HCT116 (cell line): Measurements from ENCODE around the gene NDUFB3.
"Not testable (repeated sequence)": the region's sequence is repeated elsewhere in the genome, so short reads cannot be mapped to it uniquely, and the experiment has no call there.

Experiments used
- CBX3 ChIP-seq: IDR thresholded peaks from 2 replicates; pipeline ENCODE4 v1.6.1; 2012; ENCODE audit warnings: low read depth
- EGR1 ChIP-seq: IDR thresholded peaks from 2 replicates; pipeline ENCODE4 v1.6.1; 2012; ENCODE audit warnings: low read depth
- EZH2 ChIP-seq: fragments of 200-600 bp; sonication (generic); IDR thresholded peaks from 2 replicates; pipeline ENCODE4 v1.6.1; 2017; ENCODE audit warnings: antibody characterized with exemption, mixed run types
- EZH2phosphoT487 ChIP-seq: fragments of 200-600 bp; IDR thresholded peaks from 2 replicates; pipeline ENCODE4 v1.6.1; 2018; ENCODE audit warnings: antibody characterized with exemption, borderline replicate concordance
- POLR2A ChIP-seq: IDR thresholded peaks from 2 replicates; pipeline ENCODE4 v1.7.0; 2011; ENCODE audit warnings: borderline replicate concordance; ENCODE audit not compliant: insufficient read depth, insufficient read length; ENCODE audit errors: extremely low read depth
- POLR2AphosphoS5 ChIP-seq: IDR thresholded peaks from 2 replicates; pipeline ENCODE4 v1.6.1; 2011; ENCODE audit warnings: mild to moderate bottlenecking, low read depth, low read length, moderate library complexity
- TF ChIP-seq, protein P1 (sequence below), 3 experiments: fragments of 200-600 bp in 1 of 3; sonication (generic) in 1 of 3; IDR thresholded peaks in 2 of 3; conservative IDR thresholded peaks in 1 of 3; 2 replicates each; pipeline ENCODE4 v1.5.1; 2012 to 2017; ENCODE audit warnings: low read depth in 2 of 3, low read length in 2 of 3, antibody characterized with exemption in 1 of 3, borderline replicate concordance in 1 of 3, control low read depth in 1 of 3, mild to moderate bottlenecking in 1 of 3, mixed read lengths in 1 of 3, mixed run types in 1 of 3, moderate library complexity in 1 of 3; ENCODE audit not compliant: insufficient read depth in 1 of 3
- TF ChIP-seq, protein P2 (sequence below): IDR thresholded peaks from 2 replicates; pipeline ENCODE4 v1.6.1; 2012
- TF ChIP-seq, protein P3 (sequence below): IDR thresholded peaks from 2 replicates; pipeline ENCODE4 v1.6.1; 2012; ENCODE audit warnings: low read depth

DNA sequence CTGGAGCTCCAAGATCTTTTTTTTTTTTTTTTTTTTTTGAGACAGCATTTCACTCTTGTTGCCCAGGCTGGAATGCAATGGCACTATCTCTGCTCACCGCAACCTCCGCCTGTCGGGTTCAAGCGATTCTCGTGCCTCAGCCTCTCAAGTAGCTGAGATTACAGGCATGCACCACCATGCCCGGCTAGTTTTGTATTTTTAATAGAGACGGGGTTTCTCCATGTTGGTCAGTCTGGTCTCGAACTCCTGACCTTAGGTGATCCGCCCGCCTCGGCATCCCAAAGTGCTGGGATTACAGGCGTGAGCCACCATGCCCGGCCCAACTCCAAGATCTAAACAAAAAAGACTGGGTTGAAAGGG, 45.9 kb downstream of the NDUFB3 start:
- not testable (repeated sequence) for TF ChIP-seq POLR2AphosphoS5, EZH2phosphoT487, POLR2A, CBX3, EZH2, EGR1
- TF ChIP-seq, protein P1, sequence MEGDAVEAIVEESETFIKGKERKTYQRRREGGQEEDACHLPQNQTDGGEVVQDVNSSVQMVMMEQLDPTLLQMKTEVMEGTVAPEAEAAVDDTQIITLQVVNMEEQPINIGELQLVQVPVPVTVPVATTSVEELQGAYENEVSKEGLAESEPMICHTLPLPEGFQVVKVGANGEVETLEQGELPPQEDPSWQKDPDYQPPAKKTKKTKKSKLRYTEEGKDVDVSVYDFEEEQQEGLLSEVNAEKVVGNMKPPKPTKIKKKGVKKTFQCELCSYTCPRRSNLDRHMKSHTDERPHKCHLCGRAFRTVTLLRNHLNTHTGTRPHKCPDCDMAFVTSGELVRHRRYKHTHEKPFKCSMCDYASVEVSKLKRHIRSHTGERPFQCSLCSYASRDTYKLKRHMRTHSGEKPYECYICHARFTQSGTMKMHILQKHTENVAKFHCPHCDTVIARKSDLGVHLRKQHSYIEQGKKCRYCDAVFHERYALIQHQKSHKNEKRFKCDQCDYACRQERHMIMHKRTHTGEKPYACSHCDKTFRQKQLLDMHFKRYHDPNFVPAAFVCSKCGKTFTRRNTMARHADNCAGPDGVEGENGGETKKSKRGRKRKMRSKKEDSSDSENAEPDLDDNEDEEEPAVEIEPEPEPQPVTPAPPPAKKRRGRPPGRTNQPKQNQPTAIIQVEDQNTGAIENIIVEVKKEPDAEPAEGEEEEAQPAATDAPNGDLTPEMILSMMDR (IDR thresholded peaks at IDR 0.05 in 2 of 3, conservative IDR thresholded peaks at IDR 0.05 in 1 of 3; ENCODE audit: borderline replicate concordance in 1 of 3, insufficient read depth in 1 of 3, low read depth in 2 of 3, low read length in 2 of 3), result not testable (repeated sequence)
- TF ChIP-seq, protein P2, sequence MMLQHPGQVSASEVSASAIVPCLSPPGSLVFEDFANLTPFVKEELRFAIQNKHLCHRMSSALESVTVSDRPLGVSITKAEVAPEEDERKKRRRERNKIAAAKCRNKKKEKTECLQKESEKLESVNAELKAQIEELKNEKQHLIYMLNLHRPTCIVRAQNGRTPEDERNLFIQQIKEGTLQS, result not testable (repeated sequence)
- TF ChIP-seq, protein P3, sequence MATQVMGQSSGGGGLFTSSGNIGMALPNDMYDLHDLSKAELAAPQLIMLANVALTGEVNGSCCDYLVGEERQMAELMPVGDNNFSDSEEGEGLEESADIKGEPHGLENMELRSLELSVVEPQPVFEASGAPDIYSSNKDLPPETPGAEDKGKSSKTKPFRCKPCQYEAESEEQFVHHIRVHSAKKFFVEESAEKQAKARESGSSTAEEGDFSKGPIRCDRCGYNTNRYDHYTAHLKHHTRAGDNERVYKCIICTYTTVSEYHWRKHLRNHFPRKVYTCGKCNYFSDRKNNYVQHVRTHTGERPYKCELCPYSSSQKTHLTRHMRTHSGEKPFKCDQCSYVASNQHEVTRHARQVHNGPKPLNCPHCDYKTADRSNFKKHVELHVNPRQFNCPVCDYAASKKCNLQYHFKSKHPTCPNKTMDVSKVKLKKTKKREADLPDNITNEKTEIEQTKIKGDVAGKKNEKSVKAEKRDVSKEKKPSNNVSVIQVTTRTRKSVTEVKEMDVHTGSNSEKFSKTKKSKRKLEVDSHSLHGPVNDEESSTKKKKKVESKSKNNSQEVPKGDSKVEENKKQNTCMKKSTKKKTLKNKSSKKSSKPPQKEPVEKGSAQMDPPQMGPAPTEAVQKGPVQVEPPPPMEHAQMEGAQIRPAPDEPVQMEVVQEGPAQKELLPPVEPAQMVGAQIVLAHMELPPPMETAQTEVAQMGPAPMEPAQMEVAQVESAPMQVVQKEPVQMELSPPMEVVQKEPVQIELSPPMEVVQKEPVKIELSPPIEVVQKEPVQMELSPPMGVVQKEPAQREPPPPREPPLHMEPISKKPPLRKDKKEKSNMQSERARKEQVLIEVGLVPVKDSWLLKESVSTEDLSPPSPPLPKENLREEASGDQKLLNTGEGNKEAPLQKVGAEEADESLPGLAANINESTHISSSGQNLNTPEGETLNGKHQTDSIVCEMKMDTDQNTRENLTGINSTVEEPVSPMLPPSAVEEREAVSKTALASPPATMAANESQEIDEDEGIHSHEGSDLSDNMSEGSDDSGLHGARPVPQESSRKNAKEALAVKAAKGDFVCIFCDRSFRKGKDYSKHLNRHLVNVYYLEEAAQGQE, result not testable (repeated sequence)
